ENCODE data around the gene SWT1. TPM values are rescaled to one million over a fixed set of nuclear protein-coding genes. Genes with fewer than 3 reads are reported as not detected.
A peak's percentile ranks its signal among the peaks of the same experiment; 100 is the strongest.

The SWT1 gene
- total and polyA plus RNA-seq, 2 of the 13 experiments (the other 11 are each of a cell fraction or from before 2014, with no cell fraction given), result 1.7 to 2.5 TPM

GRCh38 chr1:185316163-185317033, 159.4 kb downstream of the SWT1 start (continued):
- TF ChIP-seq MATR3 (CRISPR knock-in tag; IDR thresholded peaks at IDR 0.05), result no peak
- no peak for TF ChIP-seq ZNF850 (CRISPR knock-in tag; conservative IDR thresholded peaks at IDR 0.05)
- TF ChIP-seq, protein P1, sequence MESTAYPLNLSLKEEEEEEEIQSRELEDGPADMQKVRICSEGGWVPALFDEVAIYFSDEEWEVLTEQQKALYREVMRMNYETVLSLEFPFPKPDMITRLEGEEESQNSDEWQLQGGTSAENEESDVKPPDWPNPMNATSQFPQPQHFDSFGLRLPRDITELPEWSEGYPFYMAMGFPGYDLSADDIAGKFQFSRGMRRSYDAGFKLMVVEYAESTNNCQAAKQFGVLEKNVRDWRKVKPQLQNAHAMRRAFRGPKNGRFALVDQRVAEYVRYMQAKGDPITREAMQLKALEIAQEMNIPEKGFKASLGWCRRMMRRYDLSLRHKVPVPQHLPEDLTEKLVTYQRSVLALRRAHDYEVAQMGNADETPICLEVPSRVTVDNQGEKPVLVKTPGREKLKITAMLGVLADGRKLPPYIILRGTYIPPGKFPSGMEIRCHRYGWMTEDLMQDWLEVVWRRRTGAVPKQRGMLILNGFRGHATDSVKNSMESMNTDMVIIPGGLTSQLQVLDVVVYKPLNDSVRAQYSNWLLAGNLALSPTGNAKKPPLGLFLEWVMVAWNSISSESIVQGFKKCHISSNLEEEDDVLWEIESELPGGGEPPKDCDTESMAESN (CRISPR knock-in tag; conservative IDR thresholded peaks at IDR 0.05), result 0 out of 2 replicates have a peak, but pooled peaks have one; percentile 37
- TF ChIP-seq, protein P2, sequence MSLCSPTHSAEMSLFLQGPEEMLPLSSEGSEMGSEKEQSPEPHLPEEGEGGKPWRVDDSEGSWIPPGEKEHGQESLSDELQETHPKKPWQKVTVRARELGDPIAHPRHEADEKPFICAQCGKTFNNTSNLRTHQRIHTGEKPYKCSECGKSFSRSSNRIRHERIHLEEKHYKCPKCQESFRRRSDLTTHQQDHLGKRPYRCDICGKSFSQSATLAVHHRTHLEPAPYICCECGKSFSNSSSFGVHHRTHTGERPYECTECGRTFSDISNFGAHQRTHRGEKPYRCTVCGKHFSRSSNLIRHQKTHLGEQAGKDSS (CRISPR knock-in tag; IDR thresholded peaks at IDR 0.05; ENCODE audit: borderline replicate concordance, low read depth), result 0 out of 2 replicates have a peak, but pooled peaks have one; percentile 54
- no peak for TF ChIP-seq ZNF383 (CRISPR knock-in tag; IDR thresholded peaks at IDR 0.05; ENCODE audit: borderline replicate concordance)
- TF ChIP-seq ZNF337 (CRISPR knock-in tag; IDR thresholded peaks at IDR 0.05; ENCODE audit: borderline replicate concordance, low read depth), result no peak
- TF ChIP-seq HMGXB3 (CRISPR knock-in tag; IDR thresholded peaks at IDR 0.05; ENCODE audit: borderline replicate concordance), result no peak
- TF ChIP-seq TGIF2 (CRISPR knock-in tag; IDR thresholded peaks at IDR 0.05), result 0 out of 2 replicates have a peak, but pooled peaks have one; percentile 14
- TF ChIP-seq, protein P3, sequence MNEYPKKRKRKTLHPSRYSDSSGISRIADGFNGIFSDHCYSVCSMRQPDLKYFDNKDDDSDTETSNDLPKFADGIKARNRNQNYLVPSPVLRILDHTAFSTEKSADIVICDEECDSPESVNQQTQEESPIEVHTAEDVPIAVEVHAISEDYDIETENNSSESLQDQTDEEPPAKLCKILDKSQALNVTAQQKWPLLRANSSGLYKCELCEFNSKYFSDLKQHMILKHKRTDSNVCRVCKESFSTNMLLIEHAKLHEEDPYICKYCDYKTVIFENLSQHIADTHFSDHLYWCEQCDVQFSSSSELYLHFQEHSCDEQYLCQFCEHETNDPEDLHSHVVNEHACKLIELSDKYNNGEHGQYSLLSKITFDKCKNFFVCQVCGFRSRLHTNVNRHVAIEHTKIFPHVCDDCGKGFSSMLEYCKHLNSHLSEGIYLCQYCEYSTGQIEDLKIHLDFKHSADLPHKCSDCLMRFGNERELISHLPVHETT (CRISPR knock-in tag; conservative IDR thresholded peaks at IDR 0.05), result no peak
- TF ChIP-seq ZBTB8A (CRISPR knock-in tag; IDR thresholded peaks at IDR 0.05; ENCODE audit: borderline replicate concordance, low read depth), result no peak
- peak; percentile 30; the same call in 1 of the 2 replicates for TF ChIP-seq ATF1 (CRISPR knock-in tag; IDR thresholded peaks at IDR 0.05)
- 0 out of 2 replicates have a peak, but pooled peaks have one; percentile 45 for TF ChIP-seq E2F1 (CRISPR knock-in tag; IDR thresholded peaks at IDR 0.05)
- TF ChIP-seq ASH2L (IDR thresholded peaks at IDR 0.05; ENCODE audit: insufficient read length, low read depth, low read length), result peak; percentile 53
- TF ChIP-seq ZNF264 (CRISPR knock-in tag; IDR thresholded peaks at IDR 0.05), result no peak
- no peak for TF ChIP-seq FOXJ3 (CRISPR knock-in tag; IDR thresholded peaks at IDR 0.05; ENCODE audit: borderline replicate concordance)
- TF ChIP-seq POLR2AphosphoS5 (IDR thresholded peaks at IDR 0.05; ENCODE audit: low read depth, low read length), result peak; percentile 39; the same call in 1 of the 2 replicates
- peak; percentile 14; the same call in 1 of the 2 replicates for TF ChIP-seq HDAC1 (CRISPR knock-in tag; IDR thresholded peaks at IDR 0.05)
- TF ChIP-seq ZNF549 (CRISPR knock-in tag; IDR thresholded peaks at IDR 0.05), result no peak
- no peak for TF ChIP-seq ZNF547 (CRISPR knock-in tag; IDR thresholded peaks at IDR 0.05)

Data from HepG2 (cell line).